DOHH2 (cell line): ENCODE measurements around the gene MGAM2.

Experiments
- CTCF ChIP-seq: fragments of 200-600 bp; sonication (generic); IDR thresholded peaks from one replicate; pipeline ENCODE4 v1.5.1; 2014; ENCODE audit warnings: antibody characterized with exemption, mild to moderate bottlenecking, low read depth, low read length; ENCODE audit not compliant: poor library complexity, severe bottlenecking
- EZH2phosphoT487 ChIP-seq: fragments of 200-600 bp; sonication (generic); IDR thresholded peaks from 2 replicates; pipeline ENCODE4 v1.6.1; 2017; ENCODE audit warnings: borderline replicate concordance, mild to moderate bottlenecking, antibody characterized with exemption, low read length, moderate library complexity, mixed read lengths

GRCh38 chr7:142134909-142135308 lies 23.4 kb downstream of the MGAM2 start:
- TF ChIP-seq CTCF (no peak), EZH2phosphoT487 (no peak)
